HUES64 (cell line): Measurements from ENCODE around the gene FMNL2.

Experiments
- H3K27ac ChIP-seq: 2 replicates; pipeline ENCODE4 v1.7.0; 2013; ENCODE audit warnings: low read depth, low read length, inconsistent platforms
- H3K27me3 ChIP-seq: 2 replicates; pipeline ENCODE4 v1.6.1; 2013; ENCODE audit warnings: mild to moderate bottlenecking, low read length; ENCODE audit not compliant: insufficient read depth
- H3K36me3 ChIP-seq: 2 replicates; pipeline ENCODE4 v1.6.1; 2013; ENCODE audit warnings: mild to moderate bottlenecking, low read length; ENCODE audit not compliant: insufficient read depth
- H3K4me1 ChIP-seq: 2 replicates; pipeline ENCODE4 v1.6.1; 2013; ENCODE audit warnings: mild to moderate bottlenecking, low read length, moderate library complexity; ENCODE audit not compliant: insufficient read depth
- H3K4me3 ChIP-seq: 2 replicates; pipeline ENCODE4 v1.5.1; 2013; ENCODE audit warnings: mild to moderate bottlenecking, low read length, moderate library complexity
- H3K9ac ChIP-seq: 2 replicates; pipeline ENCODE4 v1.6.1; 2013; ENCODE audit warnings: mild to moderate bottlenecking, low read depth, low read length
- H3K9me3 ChIP-seq: 2 replicates; pipeline ENCODE4 v1.6.1; 2013; ENCODE audit warnings: low read depth, low read length; ENCODE audit not compliant: insufficient read depth
- WGBS: fragments of 150-250, 120-280 bp; methylation state at CpG from one replicate; pipeline ENCODE4 v1.1.7; 2013; ENCODE audit warnings: missing lambda C conversion rate; 5-methylcytosine and 5-hydroxymethylcytosine counted together

Gene FMNL2

GRCh38 chr2:152444448-152444847, 109.5 kb downstream of the FMNL2 start:
- peaks cover 51% of the 10 kb centered on the region for H3K4me1 ChIP-seq
- 92% methylated on average over 3 of the region's 3 CpGs for WGBS
- no peaks in the 10 kb centered on the region for H3K9me3 ChIP-seq
- H3K27ac ChIP-seq, result no peak overlapping the region
- H3K9ac ChIP-seq, result no peak overlapping the region
- H3K36me3 ChIP-seq, result no peaks in the 10 kb centered on the region
- H3K4me3 ChIP-seq, result no peak overlapping the region
- H3K27me3 ChIP-seq, result no peaks in the 10 kb centered on the region

- no peaks in the 10 kb centered on the region for H3K36me3 ChIP-seq
- H3K4me1 ChIP-seq, result peaks cover 51% of the 10 kb centered on the region
- 0% methylated on average over 1 of the region's 2 CpGs for WGBS
- no peak overlapping the region for H3K27ac ChIP-seq
- H3K9ac ChIP-seq, result no peak overlapping the region
- H3K27me3 ChIP-seq, result no peaks in the 10 kb centered on the region
- no peak overlapping the region for H3K4me3 ChIP-seq
- no peaks in the 10 kb centered on the region for H3K9me3 ChIP-seq
Measured at GRCh38 chr2:152445375-152445774, 110.4 kb downstream of the FMNL2 start.

GRCh38 chr2:152445791-152446201, 110.8 kb downstream of the FMNL2 start:
- Histone ChIP-seq H3K9ac (no peak overlapping the region), H3K27ac (no peak overlapping the region), H3K27me3 (no peaks in the 10 kb centered on the region), H3K4me1 (peaks cover 52% of the 10 kb centered on the region), H3K9me3 (no peaks in the 10 kb centered on the region), H3K4me3 (no peak overlapping the region), H3K36me3 (no peaks in the 10 kb centered on the region)
- 71% methylated on average over 3 of the region's 3 CpGs for WGBS

GRCh38 chr2:152446213-152446612, 111.2 kb downstream of the FMNL2 start:
- no peak overlapping the region for H3K27ac ChIP-seq
- no peaks in the 10 kb centered on the region for H3K9me3 ChIP-seq
- no peaks in the 10 kb centered on the region for H3K36me3 ChIP-seq
- no peak overlapping the region for H3K9ac ChIP-seq
- H3K27me3 ChIP-seq, result no peaks in the 10 kb centered on the region
- H3K4me1 ChIP-seq, result peaks cover 52% of the 10 kb centered on the region
- no CpG with 5 or more reads among the region's 1 CpG for WGBS
- H3K4me3 ChIP-seq, result no peak overlapping the region

GRCh38 chr2:152447897-152448296, 112.9 kb downstream of the FMNL2 start:
- Histone ChIP-seq H3K36me3 (no peaks in the 10 kb centered on the region), H3K27me3 (no peaks in the 10 kb centered on the region), H3K4me1 (peaks cover 64% of the 10 kb centered on the region), H3K27ac (no peak overlapping the region), H3K9ac (no peak overlapping the region), H3K4me3 (no peak overlapping the region), H3K9me3 (no peaks in the 10 kb centered on the region)
- no CpG with 5 or more reads among the region's 1 CpG for WGBS

- 85% methylated on average over 5 of the region's 5 CpGs for WGBS
- H3K27me3 ChIP-seq, result no peaks in the 10 kb centered on the region
- H3K9ac ChIP-seq, result no peak overlapping the region
- no peaks in the 10 kb centered on the region for H3K9me3 ChIP-seq
- no peak overlapping the region for H3K27ac ChIP-seq
- peaks cover 66% of the 10 kb centered on the region for H3K4me1 ChIP-seq
- H3K36me3 ChIP-seq, result no peaks in the 10 kb centered on the region
- no peak overlapping the region for H3K4me3 ChIP-seq
Measured at GRCh38 chr2:152448606-152449005, 113.6 kb downstream of the FMNL2 start.

- Histone ChIP-seq H3K4me3 (no peak overlapping the region), H3K27me3 (no peaks in the 10 kb centered on the region), H3K36me3 (no peaks in the 10 kb centered on the region), H3K4me1 (peaks cover 74% of the 10 kb centered on the region), H3K9me3 (no peaks in the 10 kb centered on the region), H3K27ac (no peak overlapping the region; the same call in 1 of the 2 replicates), H3K9ac (no peak overlapping the region)
- 67% methylated on average over 3 of the region's 3 CpGs for WGBS
Measured at GRCh38 chr2:152449578-152449977, 114.6 kb downstream of the FMNL2 start.

- Histone ChIP-seq H3K9me3 (no peaks in the 10 kb centered on the region), H3K9ac (no peak overlapping the region), H3K27ac (no peak overlapping the region), H3K27me3 (no peaks in the 10 kb centered on the region), H3K4me1 (peaks cover 80% of the 10 kb centered on the region), H3K4me3 (no peak overlapping the region), H3K36me3 (no peaks in the 10 kb centered on the region)
- whole genome bisulfite sequencing, result 65% methylated on average over 3 of the region's 4 CpGs
Measured at GRCh38 chr2:152450176-152450575, 115.2 kb downstream of the FMNL2 start.

GRCh38 chr2:152452256-152452973, 117.4 kb downstream of the FMNL2 start:
- Histone ChIP-seq H3K27ac (peak overlapping the region; percentile 94), H3K27me3 (no peaks in the 10 kb centered on the region), H3K9me3 (no peaks in the 10 kb centered on the region), H3K9ac (peak overlapping the region; percentile 68), H3K4me1 (peaks cover 70% of the 10 kb centered on the region), H3K4me3 (peak overlapping the region; percentile 37), H3K36me3 (no peaks in the 10 kb centered on the region)
- WGBS, result 18% methylated on average over 12 of the region's 13 CpGs

GRCh38 chr2:152453129-152453911, 118.3 kb downstream of the FMNL2 start:
- H3K27ac ChIP-seq, result peak overlapping the region; percentile 94
- H3K27me3 ChIP-seq, result no peaks in the 10 kb centered on the region
- no peaks in the 10 kb centered on the region for H3K36me3 ChIP-seq
- peak overlapping the region; percentile 68 for H3K9ac ChIP-seq
- H3K4me1 ChIP-seq, result peaks cover 62% of the 10 kb centered on the region
- no peaks in the 10 kb centered on the region for H3K9me3 ChIP-seq
- peak overlapping the region; percentile 41 for H3K4me3 ChIP-seq
- WGBS, result 7% methylated on average over 9 of the region's 9 CpGs

GRCh38 chr2:152454371-152454770, 119.4 kb downstream of the FMNL2 start:
- no peaks in the 10 kb centered on the region for H3K36me3 ChIP-seq
- H3K27ac ChIP-seq, result peak overlapping the region; percentile 94; the same call in 1 of the 2 replicates
- no peak overlapping the region for H3K9ac ChIP-seq
- 89% methylated on average over 1 of the region's 1 CpG for WGBS
- H3K4me1 ChIP-seq, result peaks cover 56% of the 10 kb centered on the region
- H3K9me3 ChIP-seq, result no peaks in the 10 kb centered on the region
- no peak overlapping the region for H3K4me3 ChIP-seq
- no peaks in the 10 kb centered on the region for H3K27me3 ChIP-seq
